ENCODE measurements around the gene CD5L.

GRCh38 chr1:157841708-157842107 is at the start of gene CD5L:
- TF ChIP-seq POLR2A (IDR thresholded peaks at IDR 0.05) = no peak
- TF ChIP-seq, protein P1, sequence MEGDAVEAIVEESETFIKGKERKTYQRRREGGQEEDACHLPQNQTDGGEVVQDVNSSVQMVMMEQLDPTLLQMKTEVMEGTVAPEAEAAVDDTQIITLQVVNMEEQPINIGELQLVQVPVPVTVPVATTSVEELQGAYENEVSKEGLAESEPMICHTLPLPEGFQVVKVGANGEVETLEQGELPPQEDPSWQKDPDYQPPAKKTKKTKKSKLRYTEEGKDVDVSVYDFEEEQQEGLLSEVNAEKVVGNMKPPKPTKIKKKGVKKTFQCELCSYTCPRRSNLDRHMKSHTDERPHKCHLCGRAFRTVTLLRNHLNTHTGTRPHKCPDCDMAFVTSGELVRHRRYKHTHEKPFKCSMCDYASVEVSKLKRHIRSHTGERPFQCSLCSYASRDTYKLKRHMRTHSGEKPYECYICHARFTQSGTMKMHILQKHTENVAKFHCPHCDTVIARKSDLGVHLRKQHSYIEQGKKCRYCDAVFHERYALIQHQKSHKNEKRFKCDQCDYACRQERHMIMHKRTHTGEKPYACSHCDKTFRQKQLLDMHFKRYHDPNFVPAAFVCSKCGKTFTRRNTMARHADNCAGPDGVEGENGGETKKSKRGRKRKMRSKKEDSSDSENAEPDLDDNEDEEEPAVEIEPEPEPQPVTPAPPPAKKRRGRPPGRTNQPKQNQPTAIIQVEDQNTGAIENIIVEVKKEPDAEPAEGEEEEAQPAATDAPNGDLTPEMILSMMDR (IDR thresholded peaks at IDR 0.05) = no peak

All from breast epithelium (tissue), 3 donors.